KOPT-K1 (cell line): ENCODE measurements around the gene ABCG5.

Experiments used
- H3K27ac ChIP-seq: fragments of 200-600 bp; sonication (generic); 2 replicates; pipeline ENCODE4 v1.5.1; 2016; ENCODE audit warnings: antibody characterized with exemption, mild to moderate bottlenecking, low read depth, low read length; ENCODE audit not compliant: poor library complexity, severe bottlenecking
- H3K36me3 ChIP-seq: fragments of 200-600 bp; sonication (generic); 2 replicates; pipeline ENCODE4 v1.5.1; 2017; ENCODE audit warnings: antibody characterized with exemption, mild to moderate bottlenecking, low read length, moderate library complexity; ENCODE audit not compliant: insufficient read depth
- H3K9me3 ChIP-seq: fragments of 200-600 bp; sonication (generic); 2 replicates; pipeline ENCODE4 v1.5.1; 2017; ENCODE audit warnings: antibody characterized with exemption, low read length, mild to moderate bottlenecking; ENCODE audit not compliant: insufficient read depth, poor library complexity, severe bottlenecking

Gene ABCG5

DNA sequence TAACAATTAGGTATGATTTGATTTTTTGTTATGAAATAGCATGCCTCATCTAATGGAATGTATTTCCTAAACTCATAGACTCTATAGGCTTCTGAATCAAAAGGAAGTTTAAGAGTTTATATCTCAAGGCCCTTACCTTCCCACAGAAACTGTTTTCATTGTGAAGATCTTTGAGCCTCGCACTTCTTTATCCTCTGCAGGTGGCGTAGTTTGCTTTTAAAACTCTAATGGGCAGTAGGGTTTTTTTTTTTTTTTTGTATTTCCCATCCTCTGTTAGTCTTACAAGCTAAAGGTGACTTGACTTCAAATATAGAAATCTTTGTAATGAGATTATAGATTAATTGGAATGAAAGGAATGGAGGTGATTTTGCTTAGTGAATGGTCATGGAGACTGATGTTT, 36.5 kb downstream of the ABCG5 start:
- no peaks in the 10 kb centered on the region for H3K9me3 ChIP-seq
- no peak overlapping the region for H3K27ac ChIP-seq

DNA sequence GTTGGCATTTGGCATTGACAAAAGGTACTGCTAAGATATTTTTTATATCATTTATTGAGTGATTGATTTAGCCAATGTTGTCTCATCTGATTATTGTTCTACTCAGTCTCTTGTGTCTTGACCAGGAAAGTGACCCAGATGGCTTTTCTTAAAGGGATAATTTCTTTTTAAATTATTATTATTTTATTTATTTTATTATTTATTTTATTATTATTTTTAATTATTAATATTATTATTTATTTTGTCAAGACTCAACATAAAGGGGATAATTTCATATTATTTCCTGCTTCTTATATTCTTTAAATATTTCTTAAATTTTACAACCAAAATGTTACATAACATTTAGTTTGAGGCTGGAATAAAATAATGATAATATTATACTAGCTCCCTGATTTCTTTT, 37.7 kb downstream of the ABCG5 start:
- no peaks in the 10 kb centered on the region for H3K9me3 ChIP-seq
- H3K36me3 ChIP-seq = no peaks in the 10 kb centered on the region
- no peak overlapping the region for H3K27ac ChIP-seq

More for the DNA sequence above, 36.5 kb downstream of the ABCG5 start:
- no peaks in the 10 kb centered on the region for H3K36me3 ChIP-seq

DNA sequence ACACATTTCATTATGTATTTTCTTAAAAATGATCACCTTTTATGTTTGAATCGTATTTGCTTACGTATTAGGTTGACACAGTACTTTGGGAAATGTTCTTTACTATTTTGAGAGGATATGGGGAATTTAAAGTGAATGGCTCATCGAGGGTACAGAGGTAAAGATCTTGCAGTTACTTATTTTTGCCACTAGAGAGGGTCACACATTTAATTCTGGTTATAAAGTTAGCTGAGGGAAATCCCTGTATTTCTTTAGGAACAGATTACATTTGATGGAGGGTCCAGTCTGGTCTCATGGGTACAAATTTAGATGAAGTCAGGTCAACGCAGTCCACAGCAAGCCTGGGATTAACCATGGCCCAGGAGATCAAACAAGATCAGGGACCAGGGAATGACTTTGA, 40.3 kb downstream of the ABCG5 start:
- Histone ChIP-seq H3K9me3 (no peaks in the 10 kb centered on the region), H3K27ac (no peak overlapping the region), H3K36me3 (no peaks in the 10 kb centered on the region)

DNA sequence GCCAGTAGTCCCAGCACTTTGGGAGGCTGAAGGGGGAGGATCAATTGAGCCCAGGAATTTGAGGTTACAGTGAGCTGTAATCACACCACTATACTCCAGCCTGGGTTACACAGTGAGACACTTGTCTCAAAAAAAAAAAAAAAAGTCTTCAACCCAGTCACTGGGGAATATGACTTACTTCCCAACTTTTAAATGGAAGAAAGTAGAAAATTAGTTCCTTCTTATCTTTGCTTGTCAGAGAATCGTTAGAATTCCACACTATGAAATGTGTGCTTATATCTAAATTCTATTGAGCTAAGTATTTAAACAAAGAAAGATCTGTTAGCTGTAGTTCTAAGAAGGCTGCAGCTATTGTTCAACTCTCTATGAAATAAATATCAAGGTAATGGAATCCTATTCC, 42.4 kb downstream of the ABCG5 start:
- Histone ChIP-seq H3K27ac (no peak overlapping the region), H3K36me3 (no peaks in the 10 kb centered on the region), H3K9me3 (no peaks in the 10 kb centered on the region)

DNA sequence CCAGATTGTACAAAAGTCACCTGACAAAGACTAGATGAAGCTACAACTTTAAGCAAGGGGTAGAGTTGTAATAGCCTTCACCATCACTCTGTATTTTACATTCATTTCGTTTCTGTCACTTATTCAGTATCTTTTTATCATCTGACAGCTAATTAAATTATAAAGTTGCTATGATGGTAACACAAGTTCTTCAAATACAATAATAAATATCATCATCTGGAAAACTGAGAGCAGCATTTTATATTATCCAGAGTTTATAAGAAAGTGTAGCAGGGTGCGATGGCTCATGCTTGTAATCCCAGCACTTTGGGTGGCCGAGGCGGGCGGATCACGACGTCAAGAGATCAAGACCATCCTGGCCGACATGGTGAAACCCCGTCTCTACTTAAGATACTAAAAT, 43.7 kb downstream of the ABCG5 start:
- no peak overlapping the region for H3K27ac ChIP-seq
- no peaks in the 10 kb centered on the region for H3K9me3 ChIP-seq
- no peaks in the 10 kb centered on the region for H3K36me3 ChIP-seq

DNA sequence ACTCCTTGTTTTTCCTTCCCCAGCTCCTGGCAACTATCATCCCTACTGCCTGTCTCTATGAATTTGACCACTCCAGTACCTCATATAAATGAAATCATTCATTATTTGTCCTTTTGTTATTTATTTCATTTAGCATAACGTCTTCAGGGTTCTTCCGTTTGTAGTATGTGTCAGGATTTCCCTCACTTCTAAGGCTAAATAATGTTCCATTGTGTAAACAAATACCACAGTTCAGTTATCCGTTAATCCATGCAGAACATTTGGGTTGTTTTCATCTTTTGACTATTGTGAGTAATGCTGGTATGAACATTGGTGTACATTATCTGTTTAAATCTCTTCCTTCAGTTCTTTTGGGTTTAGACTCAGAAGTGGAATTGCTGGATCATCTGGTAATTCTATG, 46.0 kb downstream of the ABCG5 start:
- Histone ChIP-seq H3K9me3 (no peaks in the 10 kb centered on the region), H3K36me3 (no peaks in the 10 kb centered on the region), H3K27ac (no peak overlapping the region)

DNA sequence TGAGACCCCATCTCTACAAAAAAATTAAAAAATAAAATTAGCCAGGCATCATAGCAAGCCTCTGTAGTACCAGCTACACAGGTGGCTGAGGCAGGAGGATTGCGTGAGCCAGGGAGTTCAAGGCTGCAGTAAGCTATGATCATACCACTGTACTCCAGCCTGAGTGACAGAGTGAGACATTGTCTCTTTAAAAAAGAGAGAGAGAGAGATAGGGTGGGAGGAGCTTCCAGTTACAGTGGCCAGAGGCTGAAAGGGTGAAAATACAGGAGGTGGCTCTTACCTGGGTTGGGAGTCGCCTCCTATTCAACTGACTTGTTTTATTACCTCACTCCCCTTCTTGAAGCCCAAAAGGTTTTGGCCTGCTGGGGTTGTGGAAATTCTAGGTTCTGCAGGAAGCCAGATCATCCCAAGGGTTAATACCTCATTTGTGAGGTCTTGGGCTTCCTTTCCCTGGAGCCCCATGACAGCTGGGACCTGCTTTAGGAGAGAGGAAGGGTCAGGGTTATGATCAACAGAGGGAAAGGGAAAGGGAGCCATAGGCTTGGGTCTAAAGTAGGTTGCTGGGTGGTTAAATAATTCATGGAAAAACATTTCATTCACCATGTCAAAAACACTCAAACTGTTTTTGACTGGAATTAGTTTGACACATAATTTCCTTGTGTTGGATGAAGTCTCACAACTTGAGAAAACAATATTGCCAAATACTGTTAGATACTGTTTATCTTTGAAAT, 47.4 kb downstream of the ABCG5 start:
- Histone ChIP-seq H3K36me3 (no peaks in the 10 kb centered on the region), H3K9me3 (no peaks in the 10 kb centered on the region), H3K27ac (no peak overlapping the region)

DNA sequence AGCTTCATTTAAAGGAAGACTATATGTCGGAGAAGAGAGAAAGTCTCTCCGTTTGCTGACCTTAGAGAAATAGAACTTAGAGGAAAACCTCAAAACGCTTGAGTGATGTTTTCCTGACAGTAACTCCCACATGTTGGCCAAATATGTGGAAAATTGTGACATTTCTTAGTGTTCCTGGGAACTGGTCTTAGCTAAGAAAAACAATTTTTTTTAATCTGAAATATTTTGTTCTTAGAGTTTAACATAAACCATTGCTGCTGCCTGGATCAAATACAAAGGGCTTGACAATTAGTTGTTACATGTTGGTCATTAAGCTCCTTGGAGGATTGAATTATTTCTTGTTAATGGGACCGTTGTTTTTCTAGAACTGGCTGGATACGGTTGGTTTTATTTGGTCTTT, 48.5 kb downstream of the ABCG5 start:
- no peak overlapping the region for H3K27ac ChIP-seq
- no peaks in the 10 kb centered on the region for H3K9me3 ChIP-seq
- H3K36me3 ChIP-seq = no peaks in the 10 kb centered on the region

DNA sequence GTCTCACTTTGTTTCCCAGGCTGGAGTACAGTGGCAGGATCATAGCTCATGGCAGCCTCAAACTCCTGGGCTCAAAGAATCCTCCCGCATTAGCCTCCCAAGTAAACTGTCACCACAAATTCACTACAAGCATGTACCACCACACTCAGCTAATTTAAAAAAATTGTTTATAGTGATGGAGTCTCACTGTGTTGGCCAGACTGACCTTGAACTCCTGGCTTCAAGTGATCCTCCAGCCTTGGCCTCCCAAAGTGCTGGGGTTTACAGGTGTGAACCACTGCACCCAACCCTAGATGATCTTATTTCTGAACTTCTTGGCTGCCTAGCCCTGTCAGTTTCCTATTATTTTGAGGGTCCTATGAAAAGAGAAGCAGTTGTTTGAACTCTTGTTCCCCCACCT, 50.0 kb downstream of the ABCG5 start:
- no peak overlapping the region for H3K27ac ChIP-seq
- no peaks in the 10 kb centered on the region for H3K9me3 ChIP-seq
- H3K36me3 ChIP-seq = no peaks in the 10 kb centered on the region

DNA sequence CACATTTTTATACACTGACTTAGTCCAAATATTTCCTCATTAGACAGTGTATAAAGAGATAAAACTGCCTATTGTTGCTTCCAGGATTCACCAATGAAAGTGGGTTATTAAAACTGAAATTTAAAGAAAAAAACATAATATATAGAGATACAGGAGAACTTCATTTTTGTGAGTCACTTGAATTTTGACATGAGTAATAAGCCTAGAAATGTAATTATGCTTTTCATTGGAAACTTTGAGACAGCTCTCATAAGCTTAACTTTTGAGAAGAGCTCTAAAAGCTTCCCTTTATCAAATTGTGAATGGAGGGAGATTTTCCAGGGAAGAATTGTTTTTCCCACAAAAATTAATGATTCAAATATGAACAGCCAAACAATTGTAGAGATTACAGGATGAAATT, 50.7 kb downstream of the ABCG5 start:
- H3K36me3 ChIP-seq = no peaks in the 10 kb centered on the region
- H3K9me3 ChIP-seq = no peaks in the 10 kb centered on the region
- H3K27ac ChIP-seq = no peak overlapping the region

DNA sequence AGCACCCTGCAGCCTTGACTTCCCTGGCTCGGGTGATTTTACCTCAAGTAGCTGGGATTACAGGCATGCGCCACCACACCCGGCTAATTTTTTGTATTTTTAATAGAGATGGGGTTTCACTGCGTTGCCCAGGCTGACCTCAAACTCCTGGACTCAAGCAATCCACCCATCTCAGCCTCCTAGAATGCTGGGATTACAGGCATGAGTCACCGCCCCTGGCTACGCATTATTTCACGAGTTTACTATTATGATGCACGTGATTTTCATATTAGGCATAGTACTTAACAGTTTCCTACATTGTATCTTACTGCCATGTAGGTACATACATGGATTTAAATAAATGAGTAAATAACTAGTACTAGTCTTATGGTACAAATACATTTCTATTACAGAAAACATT, 60.4 kb downstream of the ABCG5 start:
- H3K27ac ChIP-seq = no peak overlapping the region
- H3K9me3 ChIP-seq = no peaks in the 10 kb centered on the region
- no peaks in the 10 kb centered on the region for H3K36me3 ChIP-seq

DNA sequence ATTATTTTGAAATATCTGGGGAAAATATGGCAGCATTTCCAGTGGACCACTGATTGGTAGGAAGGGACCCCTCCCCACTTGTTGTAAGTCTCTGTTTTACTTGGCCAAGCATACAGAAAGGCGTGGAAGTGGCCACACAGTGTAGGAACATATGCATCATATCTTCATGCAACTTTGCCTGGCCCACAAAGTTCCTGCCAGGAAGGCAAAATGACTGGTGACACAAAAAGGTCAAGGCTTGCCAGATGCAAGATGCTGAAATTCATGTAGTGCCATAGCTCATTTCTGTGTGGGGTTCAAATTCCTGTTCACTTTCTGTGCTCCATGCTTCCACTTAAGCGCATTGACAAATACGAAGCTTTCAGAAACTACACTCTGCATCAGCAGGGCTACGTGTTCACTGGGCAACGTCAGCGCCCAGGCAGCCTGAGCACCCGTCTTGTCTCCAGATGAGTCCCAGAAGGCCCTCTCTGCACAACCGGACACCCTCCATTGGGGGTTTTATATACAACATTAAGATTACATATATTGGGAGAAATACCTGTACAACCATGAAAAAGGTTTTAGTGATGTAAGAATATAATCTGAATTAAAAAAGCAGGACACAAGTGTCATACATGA, 61.2 kb downstream of the ABCG5 start:
- no peaks in the 10 kb centered on the region for H3K9me3 ChIP-seq
- no peak overlapping the region for H3K27ac ChIP-seq
- H3K36me3 ChIP-seq = no peaks in the 10 kb centered on the region

DNA sequence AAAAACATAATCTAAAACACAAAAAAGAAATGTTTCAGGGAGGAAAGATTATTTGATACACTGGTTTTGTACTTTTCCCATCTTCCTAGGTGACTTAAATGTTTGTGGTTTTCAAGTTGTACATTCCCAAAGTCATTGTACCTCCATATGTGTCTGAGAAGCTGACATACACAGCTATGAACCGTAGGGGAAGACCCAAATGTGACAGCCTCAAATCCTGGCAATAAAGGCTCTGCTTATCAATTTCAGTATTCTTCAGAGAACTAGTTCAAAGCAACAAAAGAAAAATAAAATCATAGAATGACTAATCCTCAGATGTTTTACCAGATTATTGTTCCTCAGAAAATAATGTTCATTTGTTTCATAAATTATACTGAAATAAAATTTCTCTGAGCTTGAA, 62.3 kb downstream of the ABCG5 start:
- H3K9me3 ChIP-seq = no peaks in the 10 kb centered on the region
- no peak overlapping the region for H3K27ac ChIP-seq
- H3K36me3 ChIP-seq = no peaks in the 10 kb centered on the region

DNA sequence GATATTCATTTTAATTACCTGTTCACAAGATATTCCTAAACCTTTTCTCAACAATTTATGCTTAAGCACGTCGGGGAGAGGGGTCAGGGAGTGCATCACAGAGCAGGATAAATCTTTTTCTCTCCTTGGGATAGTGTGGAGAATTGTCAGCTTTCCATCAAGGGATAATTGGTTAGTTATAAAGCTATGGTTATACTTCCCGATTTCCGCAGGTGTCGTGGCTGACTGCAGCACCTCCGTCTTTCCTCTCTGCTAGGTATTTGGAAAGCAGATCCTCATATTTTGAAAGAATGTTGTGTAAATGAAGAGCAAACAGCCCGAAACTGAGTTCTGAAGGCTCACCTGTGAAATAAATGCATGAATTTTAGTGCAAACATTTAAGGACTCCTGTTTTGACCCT, 64.0 kb downstream of the ABCG5 start:
- H3K9me3 ChIP-seq = no peaks in the 10 kb centered on the region
- no peaks in the 10 kb centered on the region for H3K36me3 ChIP-seq
- H3K27ac ChIP-seq = no peak overlapping the region

DNA sequence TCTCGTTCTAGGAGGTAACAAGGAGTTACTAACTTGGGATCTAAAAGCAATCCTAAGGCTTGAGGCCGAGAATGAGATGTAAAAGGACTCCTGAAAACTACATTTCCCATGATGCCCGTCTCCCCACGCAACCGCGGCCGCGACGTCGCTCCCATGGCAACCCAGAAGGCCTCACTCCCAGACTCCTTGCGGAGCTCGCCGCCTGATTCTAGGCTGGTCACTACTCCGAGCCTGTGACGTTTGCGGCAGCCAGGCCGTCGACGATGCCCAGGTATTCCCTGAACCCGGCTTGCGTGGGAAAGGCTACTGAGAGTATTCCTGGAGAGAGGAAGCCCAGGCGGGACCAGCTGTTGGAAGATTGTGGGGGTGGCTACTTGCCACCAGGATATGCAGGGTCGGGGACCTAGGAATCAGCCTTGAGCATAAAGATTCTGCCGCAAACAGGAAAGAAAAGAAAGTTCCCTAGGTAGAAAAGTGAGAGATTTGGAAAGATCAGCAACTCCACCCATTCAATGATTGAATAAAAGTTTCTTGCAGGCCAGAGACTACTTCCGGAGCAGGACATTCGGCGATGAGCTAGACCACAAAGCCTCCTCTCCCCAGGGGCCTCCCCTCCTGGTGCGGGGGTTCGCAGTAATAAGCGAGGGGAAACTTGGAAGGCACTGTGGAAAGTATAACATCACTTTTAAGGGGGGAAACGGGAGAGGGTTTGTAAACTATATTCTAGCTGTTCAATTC, 64.6 kb downstream of the ABCG5 start, which contains the start of gene DYNC2LI1:
TSS of gene DYNC2LI1 (plus strand) at position 164 of the 738 bp plus-strand sequence. CDS start at position 264, 100 bp downstream.
- Histone ChIP-seq H3K27ac (no peak within 1 kb of the TSS), H3K9me3 (no peaks in the 10 kb centered on the region), H3K36me3 (no peaks in the 10 kb centered on the region)
